WTC11 (cell line): ENCODE data around the gene NEDD8. TPM values are rescaled to one million over a fixed set of nuclear protein-coding genes. Genes with fewer than 3 reads are reported as not detected.

Experiments
- ELF4 ChIP-seq: sonication (generic); formaldehyde crosslinking; IDR thresholded peaks from 2 replicates; pipeline ENCODE4 v1.8.1; 2022; ENCODE audit warnings: low read depth, mild to moderate bottlenecking, moderate library complexity, missing genetic modification reagents
- FOXJ3 ChIP-seq: sonication (generic); formaldehyde crosslinking; IDR thresholded peaks from 2 replicates; pipeline ENCODE4 v1.9.0; 2021; ENCODE audit warnings: missing genetic modification reagents, mild to moderate bottlenecking, borderline replicate concordance
- FOXP1 ChIP-seq: sonication (generic); formaldehyde crosslinking; IDR thresholded peaks from 2 replicates; pipeline ENCODE4 v1.8.0; 2022; ENCODE audit warnings: missing genetic modification reagents, mild to moderate bottlenecking, moderate library complexity, borderline replicate concordance
- FOXP4 ChIP-seq: sonication (generic); formaldehyde crosslinking; IDR thresholded peaks from 2 replicates; pipeline ENCODE4 v1.8.0; 2022; ENCODE audit warnings: mild to moderate bottlenecking, missing genetic modification reagents
- GABPB1 ChIP-seq: sonication (generic); formaldehyde crosslinking; IDR thresholded peaks from 2 replicates; pipeline ENCODE4 v1.8.1; 2023; ENCODE audit warnings: mild to moderate bottlenecking, missing genetic modification reagents
- GRHL2 ChIP-seq: fragments of 250-450 bp; sonication (Bioruptor Pico); IDR thresholded peaks from 2 replicates; pipeline ENCODE4 v1.8.0; 2022; ENCODE audit warnings: mild to moderate bottlenecking, moderate library complexity; ENCODE audit not compliant: insufficient replicate concordance, severe bottlenecking
- KAT7 ChIP-seq: sonication (generic); formaldehyde crosslinking; IDR thresholded peaks from 2 replicates; pipeline ENCODE4 v1.8.1; 2023; ENCODE audit warnings: missing genetic modification reagents, mild to moderate bottlenecking, borderline replicate concordance
- MYBL2 ChIP-seq: sonication (generic); formaldehyde crosslinking; IDR thresholded peaks from 2 replicates; pipeline ENCODE4 v1.8.1; 2023; ENCODE audit warnings: mild to moderate bottlenecking, moderate library complexity, missing genetic modification reagents
- NFE2L1 ChIP-seq: sonication (generic); formaldehyde crosslinking; IDR thresholded peaks from 2 replicates; pipeline ENCODE4 v1.8.1; 2023; ENCODE audit warnings: missing genetic modification reagents
- NR2C2 ChIP-seq: sonication (generic); formaldehyde crosslinking; IDR thresholded peaks from 2 replicates; pipeline ENCODE4 v1.8.0; 2022; ENCODE audit warnings: mild to moderate bottlenecking, missing genetic modification reagents
- NR3C1 ChIP-seq: sonication (generic); formaldehyde crosslinking; conservative IDR thresholded peaks from 2 replicates; pipeline ENCODE4 v1.8.1; 2023; ENCODE audit warnings: low read depth, mild to moderate bottlenecking, missing genetic modification reagents
- RELA ChIP-seq: sonication (generic); formaldehyde crosslinking; IDR thresholded peaks from 2 replicates; pipeline ENCODE4 v1.8.1; 2022; ENCODE audit warnings: missing genetic modification reagents, mild to moderate bottlenecking, borderline replicate concordance
- STAT6 ChIP-seq: sonication (generic); formaldehyde crosslinking; conservative IDR thresholded peaks from 2 replicates; pipeline ENCODE4 v1.8.1; 2023; ENCODE audit warnings: mild to moderate bottlenecking, low read depth, missing genetic modification reagents, moderate library complexity
- USF2 ChIP-seq: sonication (generic); formaldehyde crosslinking; IDR thresholded peaks from 2 replicates; pipeline ENCODE4 v1.8.1; 2023; ENCODE audit warnings: mild to moderate bottlenecking, missing genetic modification reagents, moderate library complexity
- ZNF232 ChIP-seq: sonication (generic); formaldehyde crosslinking; IDR thresholded peaks from 2 replicates; pipeline ENCODE4 v1.8.0; 2022; ENCODE audit warnings: mild to moderate bottlenecking, missing genetic modification reagents
- ZNF263 ChIP-seq: sonication (generic); formaldehyde crosslinking; IDR thresholded peaks from 2 replicates; pipeline ENCODE4 v1.8.1; 2022; ENCODE audit warnings: low read depth, mild to moderate bottlenecking, moderate library complexity, missing genetic modification reagents
- ZNF396 ChIP-seq: fragments of 250-450 bp; sonication (Bioruptor Pico); IDR thresholded peaks from 2 replicates; pipeline ENCODE4 v1.8.0; 2021; ENCODE audit warnings: mild to moderate bottlenecking, moderate library complexity, borderline replicate concordance
- ZNF423 ChIP-seq: fragments of 250-450 bp; sonication (Bioruptor Pico); IDR thresholded peaks from 2 replicates; pipeline ENCODE4 v2.1.2; 2022; ENCODE audit warnings: mild to moderate bottlenecking, moderate library complexity
- ZNF671 ChIP-seq: fragments of 250-450 bp; sonication (Bioruptor Pico); IDR thresholded peaks from 2 replicates; pipeline ENCODE4 v1.8.0; 2021; ENCODE audit warnings: mild to moderate bottlenecking
- total RNA-seq: library from RNA; stranded (reverse); gene quantifications from 3 replicates; pipeline ENCODE4 v1.2.3, GENCODE V29; 2021
- TF ChIP-seq, protein P1 (sequence below): sonication (generic); formaldehyde crosslinking; IDR thresholded peaks from 2 replicates; pipeline ENCODE4 v1.8.1; 2022; ENCODE audit warnings: low read depth, mild to moderate bottlenecking, moderate library complexity, missing genetic modification reagents, borderline replicate concordance
- TF ChIP-seq, protein P2 (sequence below): fragments of 250-450 bp; sonication (Bioruptor Pico); IDR thresholded peaks from 2 replicates; pipeline ENCODE4 v1.9.0; 2021; ENCODE audit warnings: mild to moderate bottlenecking, borderline replicate concordance
- TF ChIP-seq, protein P3 (sequence below): sonication (generic); formaldehyde crosslinking; IDR thresholded peaks from 2 replicates; pipeline ENCODE4 v1.8.1; 2023; ENCODE audit warnings: mild to moderate bottlenecking, missing genetic modification reagents, moderate library complexity
- TF ChIP-seq, protein P4 (sequence below): sonication (generic); formaldehyde crosslinking; IDR thresholded peaks from 2 replicates; pipeline ENCODE4 v1.8.1; 2022; ENCODE audit warnings: mild to moderate bottlenecking, moderate library complexity, missing genetic modification reagents
- TF ChIP-seq, protein P5 (sequence below): sonication (generic); formaldehyde crosslinking; IDR thresholded peaks from 2 replicates; pipeline ENCODE4 v1.8.0; 2022; ENCODE audit warnings: mild to moderate bottlenecking, missing genetic modification reagents

NEDD8 gene
- total RNA-seq, 1 experiment from 2014 or later: 233 TPM

- TF ChIP-seq ZNF263 (CRISPR knock-in tag): no peak; the same call in 1 of the 2 replicates
- TF ChIP-seq, protein P1, sequence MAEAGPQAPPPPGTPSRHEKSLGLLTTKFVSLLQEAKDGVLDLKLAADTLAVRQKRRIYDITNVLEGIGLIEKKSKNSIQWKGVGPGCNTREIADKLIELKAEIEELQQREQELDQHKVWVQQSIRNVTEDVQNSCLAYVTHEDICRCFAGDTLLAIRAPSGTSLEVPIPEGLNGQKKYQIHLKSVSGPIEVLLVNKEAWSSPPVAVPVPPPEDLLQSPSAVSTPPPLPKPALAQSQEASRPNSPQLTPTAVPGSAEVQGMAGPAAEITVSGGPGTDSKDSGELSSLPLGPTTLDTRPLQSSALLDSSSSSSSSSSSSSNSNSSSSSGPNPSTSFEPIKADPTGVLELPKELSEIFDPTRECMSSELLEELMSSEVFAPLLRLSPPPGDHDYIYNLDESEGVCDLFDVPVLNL (CRISPR knock-in tag): peak; percentile 88
- TF ChIP-seq, protein P2, sequence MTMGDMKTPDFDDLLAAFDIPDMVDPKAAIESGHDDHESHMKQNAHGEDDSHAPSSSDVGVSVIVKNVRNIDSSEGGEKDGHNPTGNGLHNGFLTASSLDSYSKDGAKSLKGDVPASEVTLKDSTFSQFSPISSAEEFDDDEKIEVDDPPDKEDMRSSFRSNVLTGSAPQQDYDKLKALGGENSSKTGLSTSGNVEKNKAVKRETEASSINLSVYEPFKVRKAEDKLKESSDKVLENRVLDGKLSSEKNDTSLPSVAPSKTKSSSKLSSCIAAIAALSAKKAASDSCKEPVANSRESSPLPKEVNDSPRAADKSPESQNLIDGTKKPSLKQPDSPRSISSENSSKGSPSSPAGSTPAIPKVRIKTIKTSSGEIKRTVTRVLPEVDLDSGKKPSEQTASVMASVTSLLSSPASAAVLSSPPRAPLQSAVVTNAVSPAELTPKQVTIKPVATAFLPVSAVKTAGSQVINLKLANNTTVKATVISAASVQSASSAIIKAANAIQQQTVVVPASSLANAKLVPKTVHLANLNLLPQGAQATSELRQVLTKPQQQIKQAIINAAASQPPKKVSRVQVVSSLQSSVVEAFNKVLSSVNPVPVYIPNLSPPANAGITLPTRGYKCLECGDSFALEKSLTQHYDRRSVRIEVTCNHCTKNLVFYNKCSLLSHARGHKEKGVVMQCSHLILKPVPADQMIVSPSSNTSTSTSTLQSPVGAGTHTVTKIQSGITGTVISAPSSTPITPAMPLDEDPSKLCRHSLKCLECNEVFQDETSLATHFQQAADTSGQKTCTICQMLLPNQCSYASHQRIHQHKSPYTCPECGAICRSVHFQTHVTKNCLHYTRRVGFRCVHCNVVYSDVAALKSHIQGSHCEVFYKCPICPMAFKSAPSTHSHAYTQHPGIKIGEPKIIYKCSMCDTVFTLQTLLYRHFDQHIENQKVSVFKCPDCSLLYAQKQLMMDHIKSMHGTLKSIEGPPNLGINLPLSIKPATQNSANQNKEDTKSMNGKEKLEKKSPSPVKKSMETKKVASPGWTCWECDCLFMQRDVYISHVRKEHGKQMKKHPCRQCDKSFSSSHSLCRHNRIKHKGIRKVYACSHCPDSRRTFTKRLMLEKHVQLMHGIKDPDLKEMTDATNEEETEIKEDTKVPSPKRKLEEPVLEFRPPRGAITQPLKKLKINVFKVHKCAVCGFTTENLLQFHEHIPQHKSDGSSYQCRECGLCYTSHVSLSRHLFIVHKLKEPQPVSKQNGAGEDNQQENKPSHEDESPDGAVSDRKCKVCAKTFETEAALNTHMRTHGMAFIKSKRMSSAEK: no peak
- TF ChIP-seq, protein P3, sequence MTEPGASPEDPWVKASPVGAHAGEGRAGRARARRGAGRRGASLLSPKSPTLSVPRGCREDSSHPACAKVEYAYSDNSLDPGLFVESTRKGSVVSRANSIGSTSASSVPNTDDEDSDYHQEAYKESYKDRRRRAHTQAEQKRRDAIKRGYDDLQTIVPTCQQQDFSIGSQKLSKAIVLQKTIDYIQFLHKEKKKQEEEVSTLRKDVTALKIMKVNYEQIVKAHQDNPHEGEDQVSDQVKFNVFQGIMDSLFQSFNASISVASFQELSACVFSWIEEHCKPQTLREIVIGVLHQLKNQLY (CRISPR knock-in tag): no peak
- 0 out of 2 replicates have a peak, but pooled peaks have one; percentile 25 for TF ChIP-seq FOXJ3 (CRISPR knock-in tag)
- peak; percentile 78; the same call in 1 of the 2 replicates for TF ChIP-seq ZNF232 (CRISPR knock-in tag)
- peak; percentile 50; the same call in 1 of the 2 replicates for TF ChIP-seq NR2C2 (CRISPR knock-in tag)
- no peak for TF ChIP-seq GRHL2 (CRISPR knock-in tag)
- no peak for TF ChIP-seq ZNF423 (CRISPR knock-in tag)
- peak; percentile 54; the same call in 1 of the 2 replicates for TF ChIP-seq FOXP1
- TF ChIP-seq ZNF396 (CRISPR knock-in tag): no peak
- peak; percentile 84; the same call in 1 of the 2 replicates for TF ChIP-seq FOXP4 (CRISPR knock-in tag)
- no peak for TF ChIP-seq STAT6 (CRISPR knock-in tag)
- no peak for TF ChIP-seq KAT7 (CRISPR knock-in tag)
- TF ChIP-seq RELA (CRISPR knock-in tag): peak; percentile 70; the same call in 1 of the 2 replicates
- TF ChIP-seq, protein P4, sequence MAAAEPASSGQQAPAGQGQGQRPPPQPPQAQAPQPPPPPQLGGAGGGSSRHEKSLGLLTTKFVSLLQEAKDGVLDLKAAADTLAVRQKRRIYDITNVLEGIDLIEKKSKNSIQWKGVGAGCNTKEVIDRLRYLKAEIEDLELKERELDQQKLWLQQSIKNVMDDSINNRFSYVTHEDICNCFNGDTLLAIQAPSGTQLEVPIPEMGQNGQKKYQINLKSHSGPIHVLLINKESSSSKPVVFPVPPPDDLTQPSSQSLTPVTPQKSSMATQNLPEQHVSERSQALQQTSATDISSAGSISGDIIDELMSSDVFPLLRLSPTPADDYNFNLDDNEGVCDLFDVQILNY (CRISPR knock-in tag): peak; percentile 96
- TF ChIP-seq NR3C1: no peak; the same call in 1 of the 2 replicates
- TF ChIP-seq GABPB1 (CRISPR knock-in tag): peak; percentile 89
- TF ChIP-seq MYBL2 (CRISPR knock-in tag): peak; percentile 70
- TF ChIP-seq, protein P5, sequence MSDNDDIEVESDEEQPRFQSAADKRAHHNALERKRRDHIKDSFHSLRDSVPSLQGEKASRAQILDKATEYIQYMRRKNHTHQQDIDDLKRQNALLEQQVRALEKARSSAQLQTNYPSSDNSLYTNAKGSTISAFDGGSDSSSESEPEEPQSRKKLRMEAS: peak; percentile 99
- peak; percentile 18 for TF ChIP-seq USF2 (CRISPR knock-in tag)
- TF ChIP-seq ELF4 (CRISPR knock-in tag): no peak
- TF ChIP-seq ZNF671 (CRISPR knock-in tag): no peak
- peak; percentile 87 for TF ChIP-seq NFE2L1 (CRISPR knock-in tag)
Observed at GRCh38 chr14:24195186-24196070, 36.7 kb downstream of the NEDD8 start, which contains the start of gene TM9SF1 (continued).
